ENCODE measurements around the gene FANCG.

FANCG gene

GRCh38 chr9:35056571-35057270, 23.0 kb downstream of the FANCG start:
- no peak for DNase-seq (ENCODE audit: extremely low read depth, low read depth)
- no peak for TF ChIP-seq CTCF (IDR thresholded peaks at IDR 0.05; ENCODE audit: low read depth, low read length)

DNA sequence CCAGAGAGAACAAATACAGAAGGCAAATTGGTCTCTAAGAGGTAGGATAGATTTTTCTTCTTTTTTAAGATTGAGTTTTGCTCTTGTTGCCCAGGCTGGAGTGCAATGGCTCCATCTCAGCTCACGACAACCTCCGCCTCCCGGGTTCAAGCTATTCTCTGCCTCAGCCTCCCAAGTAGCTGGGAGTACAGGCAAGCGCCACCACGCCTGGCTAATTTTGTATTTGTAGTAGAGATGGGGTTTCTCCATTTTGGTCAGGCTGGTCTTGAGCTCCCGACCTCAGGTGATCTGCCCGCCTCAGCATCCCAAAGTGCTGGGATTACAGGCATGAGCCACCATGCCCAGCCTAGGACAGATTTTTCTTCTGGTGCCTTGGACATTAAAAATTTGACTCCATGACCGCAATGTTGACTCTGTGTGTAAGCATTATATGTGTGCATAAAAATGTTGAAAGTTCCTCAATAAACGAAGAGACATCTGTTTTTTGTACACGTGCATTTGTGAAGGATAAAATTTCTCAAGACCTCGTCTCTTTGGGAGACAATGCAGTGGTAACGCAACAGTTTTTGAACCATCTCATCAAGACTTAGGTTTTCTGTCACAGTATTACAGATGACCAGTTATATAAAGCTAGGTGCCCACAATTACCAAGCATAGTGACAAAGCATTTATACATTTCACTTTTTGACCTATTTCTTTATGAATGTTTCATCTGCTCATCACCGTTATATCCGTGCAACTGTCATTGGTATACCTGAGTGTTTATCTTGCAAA, 24.7 kb downstream of the FANCG start:
- no peak for TF ChIP-seq CTCF (IDR thresholded peaks at IDR 0.05; ENCODE audit: low read depth, low read length)
- no peak for DNase-seq (ENCODE audit: extremely low read depth, low read depth)

DNA sequence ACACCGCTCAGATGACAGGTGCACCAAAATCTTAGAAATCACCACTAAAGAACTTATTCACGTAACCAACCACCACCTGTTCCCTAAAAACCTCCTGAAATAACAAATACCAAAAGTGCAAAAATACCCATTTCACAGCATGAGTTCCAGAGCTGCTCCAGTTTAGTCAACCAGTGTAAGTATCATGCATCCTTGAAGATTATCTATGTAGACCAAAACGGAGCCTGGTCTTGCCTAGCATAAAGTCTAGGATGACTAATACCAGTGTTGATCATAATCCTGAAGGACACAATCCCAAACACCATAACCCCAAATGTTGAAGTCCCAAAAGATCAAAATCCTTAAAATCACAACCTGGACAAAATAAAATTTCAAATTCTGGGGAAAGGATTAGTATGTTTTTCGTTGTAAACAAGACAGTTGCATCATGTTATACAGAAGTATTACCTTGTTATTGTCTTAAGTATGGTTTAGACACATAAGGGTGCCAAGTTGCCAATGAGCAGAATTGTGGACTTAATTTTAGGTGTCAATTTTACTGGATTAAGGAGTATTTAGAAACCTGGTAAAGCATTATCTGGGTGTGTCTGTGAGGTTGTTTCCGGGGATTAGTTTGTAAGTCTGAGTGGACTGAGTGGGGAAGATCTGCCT, 25.4 kb downstream of the FANCG start:
- TF ChIP-seq CTCF (IDR thresholded peaks at IDR 0.05; ENCODE audit: low read depth, low read length): no peak
- DNase-seq (ENCODE audit: extremely low read depth, low read depth): no peak

DNA sequence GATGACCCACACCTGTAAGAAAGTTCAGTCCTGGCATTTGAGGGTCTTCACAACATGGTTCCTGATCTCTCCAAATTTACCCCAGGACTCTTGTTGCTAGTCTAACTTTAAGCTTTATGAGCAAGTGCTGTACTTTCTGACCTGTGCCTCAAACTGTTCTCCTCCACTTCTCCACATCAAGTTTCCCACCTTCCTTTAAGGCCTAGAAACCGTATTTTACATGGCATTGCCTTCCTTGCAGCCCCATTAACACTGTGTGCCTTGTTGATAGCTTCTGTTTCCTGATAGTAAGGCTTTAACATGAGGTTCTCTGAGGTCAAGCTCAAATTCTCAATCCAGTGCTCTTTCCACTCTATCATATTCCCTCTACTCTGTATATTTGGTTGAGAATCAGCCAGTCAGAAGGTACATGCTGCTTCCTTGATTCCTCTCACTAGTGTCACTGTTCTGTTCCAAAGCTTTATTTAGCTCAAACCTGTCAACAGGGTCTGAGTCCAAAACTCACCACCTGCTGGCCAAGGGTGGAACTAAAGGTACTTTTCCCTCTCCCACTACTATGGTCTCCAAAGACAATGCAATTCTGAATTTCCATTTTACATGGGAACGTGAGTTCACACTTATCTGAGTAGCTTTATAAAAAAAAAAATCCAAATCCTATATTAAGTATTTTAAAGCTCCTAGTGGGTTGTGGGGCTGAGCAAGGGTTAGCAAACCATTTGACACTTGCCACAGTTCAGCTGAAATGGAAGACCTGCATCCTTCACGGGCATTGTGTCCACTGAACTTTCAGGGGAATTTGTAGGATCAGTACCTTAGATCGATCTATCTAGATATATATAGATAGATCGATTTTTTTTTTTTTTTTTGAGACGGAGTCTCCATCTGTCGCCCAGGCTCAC, 28.4 kb downstream of the FANCG start:
- DNase-seq (ENCODE audit: extremely low read depth, low read depth): no peak
- TF ChIP-seq CTCF (IDR thresholded peaks at IDR 0.05; ENCODE audit: low read depth, low read length): peak; percentile 50

- TF ChIP-seq CTCF (IDR thresholded peaks at IDR 0.05; ENCODE audit: low read depth, low read length): no peak
- DNase-seq (ENCODE audit: extremely low read depth, low read depth): no peak
Measured at GRCh38 chr9:35048511-35048910, 31.2 kb downstream of the FANCG start.

- no peak for DNase-seq (ENCODE audit: extremely low read depth, low read depth)
- TF ChIP-seq CTCF (IDR thresholded peaks at IDR 0.05; ENCODE audit: low read depth, low read length): no peak
Measured at GRCh38 chr9:35044071-35044470, 35.7 kb downstream of the FANCG start.

Data from AG09319 (cell line).